ENCODE data around the gene CAMTA1.

DNA sequence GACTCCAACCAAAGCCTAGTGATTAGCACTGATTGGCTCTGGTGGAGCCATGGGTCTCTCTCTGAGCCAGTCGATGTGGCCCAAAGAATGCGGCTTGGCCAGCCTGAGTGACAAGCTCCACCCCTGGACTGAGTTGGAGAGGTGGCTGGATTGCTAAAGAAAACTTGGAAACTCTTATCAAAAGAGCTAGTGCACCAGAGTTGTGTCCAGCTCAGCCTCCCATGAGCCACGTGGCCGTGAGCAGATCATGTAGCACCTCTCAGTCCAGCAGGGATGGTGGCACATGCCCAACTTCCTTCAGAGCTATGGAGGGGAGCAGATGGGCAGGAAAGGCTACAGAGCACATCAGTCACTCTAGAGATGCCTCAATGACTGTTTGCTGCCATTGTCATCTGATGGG lies 843.0 kb downstream of the CAMTA1 start:
- TF ChIP-seq, protein P1, sequence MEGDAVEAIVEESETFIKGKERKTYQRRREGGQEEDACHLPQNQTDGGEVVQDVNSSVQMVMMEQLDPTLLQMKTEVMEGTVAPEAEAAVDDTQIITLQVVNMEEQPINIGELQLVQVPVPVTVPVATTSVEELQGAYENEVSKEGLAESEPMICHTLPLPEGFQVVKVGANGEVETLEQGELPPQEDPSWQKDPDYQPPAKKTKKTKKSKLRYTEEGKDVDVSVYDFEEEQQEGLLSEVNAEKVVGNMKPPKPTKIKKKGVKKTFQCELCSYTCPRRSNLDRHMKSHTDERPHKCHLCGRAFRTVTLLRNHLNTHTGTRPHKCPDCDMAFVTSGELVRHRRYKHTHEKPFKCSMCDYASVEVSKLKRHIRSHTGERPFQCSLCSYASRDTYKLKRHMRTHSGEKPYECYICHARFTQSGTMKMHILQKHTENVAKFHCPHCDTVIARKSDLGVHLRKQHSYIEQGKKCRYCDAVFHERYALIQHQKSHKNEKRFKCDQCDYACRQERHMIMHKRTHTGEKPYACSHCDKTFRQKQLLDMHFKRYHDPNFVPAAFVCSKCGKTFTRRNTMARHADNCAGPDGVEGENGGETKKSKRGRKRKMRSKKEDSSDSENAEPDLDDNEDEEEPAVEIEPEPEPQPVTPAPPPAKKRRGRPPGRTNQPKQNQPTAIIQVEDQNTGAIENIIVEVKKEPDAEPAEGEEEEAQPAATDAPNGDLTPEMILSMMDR (IDR thresholded peaks at IDR 0.05; ENCODE audit: insufficient read depth, low read length, poor library complexity, severe bottlenecking), result no peak
- no peak for TF ChIP-seq EZH2phosphoT487 (conservative IDR thresholded peaks at IDR 0.05; ENCODE audit: low read length)

Measured in SU-DHL-6 (cell line).